Transverse colon (tissue), 4 donors: ENCODE results near the gene HINT1.

Source experiments
- CTCF ChIP-seq, 5 experiments: fragments of 200-600 bp in 3 of 5; fragments of 450-650 bp in 2 of 5; sonication (generic) in 3 of 5; IDR thresholded peaks; 1 replicate in 2 of 5; 2 replicates in 3 of 5; pipeline ENCODE4 v1.5.1; 2016 to 2017; ENCODE audit warnings: antibody characterized with exemption in 5 of 5, inconsistent platforms in 3 of 5, mild to moderate bottlenecking in 2 of 5, moderate library complexity in 1 of 5
- POLR2AphosphoS5 ChIP-seq, 3 donors: sonication (generic); formaldehyde crosslinking; IDR thresholded peaks; one replicate each; pipeline ENCODE4 v1.6.1; 2016; ENCODE audit warnings: antibody characterized with exemption in 3 of 3

- TF ChIP-seq CTCF (IDR thresholded peaks at IDR 0.05) (no peak), POLR2AphosphoS5 (IDR thresholded peaks at IDR 0.05) (no peak)
Measured at GRCh38 chr5:131114754-131115153, 50.3 kb downstream of the HINT1 start.
